GM23338 (cell line): Measurements from ENCODE around the gene RSAD1. TPM values are rescaled to one million over a fixed set of nuclear protein-coding genes. Genes with fewer than 3 reads are reported as not detected.

ENCODE experiments used
- ATAC-seq: fragments of 200-7000 bp; cut with Tn5 transposase; 3 replicates; pipeline ENCODE4 v1.9.1; 2020
- DNase-seq: peaks from one replicate; pipeline ENCODE4 v3.0.0-alpha.2; 2015; ENCODE audit warnings: low spot score
- H2AFZ ChIP-seq: fragments of 200-600 bp; sonication (generic); 2 replicates; pipeline ENCODE4 v1.8.0; 2016; ENCODE audit warnings: antibody characterized with exemption, mild to moderate bottlenecking, moderate library complexity
- H3F3A ChIP-seq: fragments of 200-600 bp; sonication (generic); replicated peaks from 2 replicates; pipeline ENCODE4 v1.8.0; 2017; ENCODE audit warnings: antibody characterized with exemption, mixed run types, low read depth
- H3K27ac ChIP-seq: fragments of 200-600 bp; sonication (generic); 2 replicates; pipeline ENCODE4 v1.6.1; 2016; ENCODE audit warnings: low read depth
- H3K27me3 ChIP-seq: fragments of 200-600 bp; sonication (generic); 2 replicates; pipeline ENCODE4 v1.8.0; 2016; ENCODE audit warnings: mild to moderate bottlenecking, mixed run types, moderate library complexity; ENCODE audit not compliant: insufficient read depth
- H3K36me3 ChIP-seq: fragments of 200-600 bp; sonication (generic); 2 replicates; pipeline ENCODE4 v1.8.0; 2016; ENCODE audit warnings: mild to moderate bottlenecking; ENCODE audit not compliant: insufficient read depth
- H3K4me1 ChIP-seq: fragments of 200-600 bp; sonication (generic); 2 replicates; pipeline ENCODE4 v1.8.0; 2016; ENCODE audit warnings: mild to moderate bottlenecking, moderate library complexity; ENCODE audit not compliant: insufficient read depth
- H3K4me2 ChIP-seq: fragments of 200-600 bp; sonication (generic); 2 replicates; pipeline ENCODE4 v1.7.1; 2017; ENCODE audit warnings: mixed run types
- H3K4me3 ChIP-seq: fragments of 200-600 bp; sonication (generic); 2 replicates; pipeline ENCODE4 v1.6.1; 2016; ENCODE audit warnings: mixed run types
- H3K79me2 ChIP-seq: fragments of 200-600 bp; sonication (generic); replicated peaks from 2 replicates; pipeline ENCODE4 v1.8.0; 2017; ENCODE audit warnings: mild to moderate bottlenecking; ENCODE audit not compliant: insufficient read depth
- H3K9me2 ChIP-seq: fragments of 200-600 bp; sonication (generic); 2 replicates; pipeline ENCODE4 v1.8.0; 2017; ENCODE audit not compliant: insufficient read depth
- H4K20me1 ChIP-seq: fragments of 200-600 bp; sonication (generic); replicated peaks from 2 replicates; pipeline ENCODE4 v1.8.0; 2017; ENCODE audit warnings: mild to moderate bottlenecking; ENCODE audit not compliant: insufficient read depth
- H3K27ac Mint-ChIP-seq: 2 replicates; pipeline ENCODE4 v1.8.0; 2020; ENCODE audit warnings: inconsistent platforms, mild to moderate bottlenecking, moderate library complexity, mixed read lengths
- H3K27me3 Mint-ChIP-seq: 3 replicates; pipeline ENCODE4 v1.8.0; 2022; ENCODE audit warnings: low read depth, mild to moderate bottlenecking, moderate library complexity, mixed read lengths, inconsistent platforms; ENCODE audit not compliant: insufficient read depth, poor library complexity
- H3K36me3 Mint-ChIP-seq: 3 replicates; pipeline ENCODE4 v1.8.0; 2021; ENCODE audit warnings: low read depth, mild to moderate bottlenecking, inconsistent platforms, moderate library complexity, mixed read lengths
- H3K4me1 Mint-ChIP-seq: 3 replicates; pipeline ENCODE4 v1.8.0; 2020; ENCODE audit warnings: mild to moderate bottlenecking, inconsistent platforms, mixed read lengths
- H3K4me3 Mint-ChIP-seq: 3 replicates; pipeline ENCODE4 v1.8.0; 2021; ENCODE audit warnings: moderate library complexity, mild to moderate bottlenecking, inconsistent platforms, mixed read lengths
- H3K9me3 Mint-ChIP-seq: 3 replicates; pipeline ENCODE4 v1.8.0; 2020; ENCODE audit warnings: moderate library complexity, mild to moderate bottlenecking, inconsistent platforms, mixed read lengths
- CREB1 ChIP-seq: fragments of 250-450 bp; sonication (Bioruptor Pico); IDR thresholded peaks from 2 replicates; pipeline ENCODE4 v1.5.0; 2020; ENCODE audit warnings: low read depth, mild to moderate bottlenecking, moderate library complexity
- CTCF ChIP-seq, 2 experiments: fragments of 200-600 bp in 1 of 2; sonication (generic) in 1 of 2; conservative IDR thresholded peaks; 2 replicates each; pipeline versions ENCODE4 v1.5.1 to v1.6.1; 2016 to 2017; ENCODE audit warnings: antibody characterized with exemption in 2 of 2, low read depth in 2 of 2, mild to moderate bottlenecking in 2 of 2, moderate library complexity in 1 of 2
- ETS1 ChIP-seq: IDR thresholded peaks from 2 replicates; pipeline ENCODE4 v1.6.1; 2016; ENCODE audit warnings: antibody characterized with exemption
- EZH2 ChIP-seq: fragments of 200-600 bp; sonication (generic); IDR thresholded peaks from one replicate; pipeline ENCODE4 v1.8.0; 2017; ENCODE audit warnings: antibody characterized with exemption, mild to moderate bottlenecking, low read depth; ENCODE audit not compliant: unreplicated experiment
- EZH2phosphoT487 ChIP-seq: fragments of 200-600 bp; sonication (generic); IDR thresholded peaks from one replicate; pipeline ENCODE4 v1.8.1; 2018; ENCODE audit warnings: antibody characterized with exemption; ENCODE audit not compliant: unreplicated experiment
- JUNB ChIP-seq: IDR thresholded peaks from one replicate; pipeline ENCODE4 v1.6.1; 2016; ENCODE audit warnings: antibody characterized with exemption; ENCODE audit not compliant: unreplicated experiment
- POLR2AphosphoS5 ChIP-seq: IDR thresholded peaks from 2 replicates; pipeline ENCODE4 v1.6.1; 2016; ENCODE audit warnings: antibody characterized with exemption, low read depth
- REST ChIP-seq: IDR thresholded peaks from one replicate; pipeline ENCODE4 v1.6.1; 2018; ENCODE audit warnings: antibody characterized with exemption; ENCODE audit not compliant: unreplicated experiment
- ZNF114 ChIP-seq: fragments of 250-450 bp; sonication (Bioruptor Pico); IDR thresholded peaks from 2 replicates; pipeline ENCODE4 v1.5.0; 2020; ENCODE audit warnings: mild to moderate bottlenecking, moderate library complexity
- ZNF331 ChIP-seq: fragments of 250-450 bp; sonication (Bioruptor Pico); IDR thresholded peaks from 2 replicates; pipeline ENCODE4 v1.5.0; 2020; ENCODE audit warnings: low read depth, mild to moderate bottlenecking, moderate library complexity
- ZNF462 ChIP-seq: fragments of 250-450 bp; sonication (Bioruptor Pico); IDR thresholded peaks from 2 replicates; pipeline ENCODE4 v1.5.0; 2020; ENCODE audit warnings: mild to moderate bottlenecking, moderate library complexity
- polyA plus RNA-seq: library from polyadenylated mRNA; unstranded; fragments of >200 nt; fragmentation: Nextera tagmentation; extraction: Ambion mirVana; gene quantifications from 2 replicates; pipeline ENCODE4 v1.2.1, GENCODE V29; 2016
- total RNA-seq: library from RNA; depleted of rRNA; stranded (reverse); fragments of >200 nt; shearing (Covaris generic); gene quantifications from 2 replicates; pipeline ENCODE4 v1.2.3, GENCODE V29; 2014

The RSAD1 gene
- total and polyA plus RNA-seq, 2 experiments from 2014 or later, result 18.4 to 28.7 TPM

DNA sequence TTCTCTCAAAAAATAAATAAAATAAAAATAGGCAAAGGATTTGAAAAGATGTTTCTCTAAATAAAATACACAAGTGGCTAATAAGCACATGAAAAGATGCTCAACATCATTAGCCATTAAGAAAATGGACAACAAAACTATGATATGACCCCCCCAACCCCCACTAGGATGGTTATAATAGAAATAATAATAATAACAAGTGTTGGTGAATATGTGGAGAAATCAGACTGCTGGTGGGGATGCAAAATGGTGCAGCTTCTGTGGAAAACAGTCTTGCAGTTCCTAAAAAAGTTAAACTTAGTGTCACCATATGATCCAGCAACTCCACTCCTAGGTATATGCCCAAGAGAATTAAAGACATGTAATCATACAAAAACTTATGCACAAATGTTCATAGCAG, 20.6 kb downstream of the RSAD1 start (continued):
- no peak for TF ChIP-seq REST
- no peak for TF ChIP-seq CTCF (conservative IDR thresholded peaks at IDR 0.05; ENCODE audit: low read depth in 2 of 2)
- no peak for TF ChIP-seq ZNF331 (CRISPR knock-in tag)
- no peak for TF ChIP-seq POLR2AphosphoS5
- no peak for TF ChIP-seq ETS1
- no peak for TF ChIP-seq EZH2phosphoT487
- TF ChIP-seq CREB1 (CRISPR knock-in tag), result no peak
- no peak for TF ChIP-seq ZNF114 (CRISPR knock-in tag)
- no peak for TF ChIP-seq JUNB

- DNase-seq, result no peak
- H3K4me1 Mint-ChIP-seq, result peaks cover 14% of the 10 kb centered on the region
- Histone ChIP-seq H3K4me3 (no peak overlapping the region), H3K27me3 (no peaks in the 10 kb centered on the region), H4K20me1 (no peaks in the 10 kb centered on the region), H3F3A (no peaks in the 10 kb centered on the region), H3K27ac (no peak overlapping the region), H3K9me2 (no peaks in the 10 kb centered on the region), H3K4me1 (peaks cover 8% of the 10 kb centered on the region; the same call in 1 of the 2 replicates), H3K4me2 (no peak overlapping the region), H3K36me3 (no peaks in the 10 kb centered on the region), H3K79me2 (no peaks in the 10 kb centered on the region), H2AFZ (no peak overlapping the region)
- H3K9me3 Mint-ChIP-seq, result no peaks in the 10 kb centered on the region
- H3K27ac Mint-ChIP-seq, result no peak overlapping the region
- H3K4me3 Mint-ChIP-seq, result no peak overlapping the region
- H3K27me3 Mint-ChIP-seq, result peaks cover 13% of the 10 kb centered on the region
- no peak for ATAC-seq
- H3K36me3 Mint-ChIP-seq, result no peaks in the 10 kb centered on the region
- no peak for TF ChIP-seq POLR2AphosphoS5
- no peak for TF ChIP-seq ZNF462
- no peak for TF ChIP-seq EZH2
- no peak for TF ChIP-seq JUNB
- TF ChIP-seq EZH2phosphoT487, result no peak
- TF ChIP-seq ZNF331 (CRISPR knock-in tag), result no peak
Observed at GRCh38 chr17:50499721-50500120, 21.1 kb downstream of the RSAD1 start.
